Gastroesophageal sphincter (tissue), 3 donors: ENCODE measurements around the gene AKAP6.

Experiments used
- EP300 ChIP-seq: sonication (generic); formaldehyde crosslinking; IDR thresholded peaks from one replicate; pipeline ENCODE4 v1.6.1; 2017; ENCODE audit warnings: antibody characterized with exemption, mild to moderate bottlenecking
- POLR2A ChIP-seq, 2 donors: fragments of 450-650 bp; IDR thresholded peaks; one replicate each; pipeline ENCODE4 v1.6.1; 2017; ENCODE audit warnings: antibody characterized with exemption in 2 of 2, mild to moderate bottlenecking in 2 of 2, moderate library complexity in 1 of 2
- POLR2AphosphoS5 ChIP-seq: sonication (generic); formaldehyde crosslinking; IDR thresholded peaks from one replicate; pipeline ENCODE4 v1.6.1; 2017; ENCODE audit warnings: antibody characterized with exemption
- TF ChIP-seq, protein P1 (sequence below), 4 experiments: fragments of 200-600 bp in 2 of 4; fragments of 450-650 bp in 2 of 4; sonication (generic) in 1 of 4; IDR thresholded peaks; one replicate each; pipeline ENCODE4 v1.5.1; 2017 to 2019; ENCODE audit warnings: antibody characterized with exemption in 4 of 4, mild to moderate bottlenecking in 2 of 4, moderate library complexity in 2 of 4

DNA sequence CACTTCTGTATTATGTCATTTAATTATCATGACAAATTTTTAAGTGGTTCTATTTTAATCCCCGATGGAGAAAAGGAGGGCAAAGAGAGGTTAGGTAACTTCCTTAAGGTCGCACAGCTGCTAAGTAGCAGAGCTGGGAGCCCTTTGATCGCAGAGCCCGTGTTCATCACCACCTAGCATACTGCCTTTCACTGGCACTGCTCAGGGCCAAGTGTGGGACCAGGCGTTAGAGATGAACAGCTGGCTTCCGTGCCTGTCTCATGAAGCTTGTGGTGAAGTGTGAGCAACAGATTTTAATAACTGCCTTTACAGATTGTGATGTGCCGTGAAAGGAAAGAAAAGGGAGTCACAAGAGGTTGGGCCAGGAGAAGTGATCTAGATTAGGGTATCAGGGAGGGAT, 273.6 kb downstream of the AKAP6 start:
- TF ChIP-seq, protein P1, sequence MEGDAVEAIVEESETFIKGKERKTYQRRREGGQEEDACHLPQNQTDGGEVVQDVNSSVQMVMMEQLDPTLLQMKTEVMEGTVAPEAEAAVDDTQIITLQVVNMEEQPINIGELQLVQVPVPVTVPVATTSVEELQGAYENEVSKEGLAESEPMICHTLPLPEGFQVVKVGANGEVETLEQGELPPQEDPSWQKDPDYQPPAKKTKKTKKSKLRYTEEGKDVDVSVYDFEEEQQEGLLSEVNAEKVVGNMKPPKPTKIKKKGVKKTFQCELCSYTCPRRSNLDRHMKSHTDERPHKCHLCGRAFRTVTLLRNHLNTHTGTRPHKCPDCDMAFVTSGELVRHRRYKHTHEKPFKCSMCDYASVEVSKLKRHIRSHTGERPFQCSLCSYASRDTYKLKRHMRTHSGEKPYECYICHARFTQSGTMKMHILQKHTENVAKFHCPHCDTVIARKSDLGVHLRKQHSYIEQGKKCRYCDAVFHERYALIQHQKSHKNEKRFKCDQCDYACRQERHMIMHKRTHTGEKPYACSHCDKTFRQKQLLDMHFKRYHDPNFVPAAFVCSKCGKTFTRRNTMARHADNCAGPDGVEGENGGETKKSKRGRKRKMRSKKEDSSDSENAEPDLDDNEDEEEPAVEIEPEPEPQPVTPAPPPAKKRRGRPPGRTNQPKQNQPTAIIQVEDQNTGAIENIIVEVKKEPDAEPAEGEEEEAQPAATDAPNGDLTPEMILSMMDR (IDR thresholded peaks at IDR 0.05) = no peak
- TF ChIP-seq POLR2AphosphoS5 (no peak), POLR2A (IDR thresholded peaks at IDR 0.05) (no peak), EP300 (no peak)
